HepG2 (cell line): Measurements from ENCODE around the gene JSRP1. TPM values are rescaled to one million over a fixed set of nuclear protein-coding genes. Genes with fewer than 3 reads are reported as not detected.

Experiments
- ATAC-seq: fragments of 200-7000 bp; cut with Tn5 transposase; 3 replicates; pipeline ENCODE4 v1.9.1; 2020; ENCODE audit warnings: mild to moderate bottlenecking, moderate library complexity
- BruUV-seq: library from RNA; stranded (reverse); fragments of 400-500 nt; replicated peaks from 2 replicates; lab custom pipeline; 2021; lab: Mats Ljungman, UMichigan
- CTCF ChIA-PET: fragments of 300-600 bp; formaldehyde crosslinking; extraction: SDS; loops from one replicate; lab custom pipeline; 2021; ENCODE audit warnings: low total read pairs, inconsistent platforms, low intra/inter-chr PET ratio; lab: Yijun Ruan, JAX
- POLR2A ChIA-PET: fragments of 350-600 bp; sonication (Branson Sonifier 250); formaldehyde crosslinking; loops from one replicate; lab custom pipeline; 2020; ENCODE audit warnings: antibody characterized with exemption, inconsistent platforms; lab: Yijun Ruan, JAX
- DNase-seq: peaks from one replicate; pipeline ENCODE4 v3.0.0-alpha.2; 2015; ENCODE audit warnings: low spot score
- FAIRE-seq: peaks from 3 replicates; lab custom pipeline; 2011; peaks lifted over from hg19 to GRCh38; lab: Jason Lieb, UNC
- H2AFZ ChIP-seq: one replicate; pipeline ENCODE4 v1.6.1; 2011; ENCODE audit warnings: low read length, inconsistent platforms
- H3K27ac ChIP-seq: fragments of 300-600 bp; 3 replicates; pipeline ENCODE4 v1.8.0; 2011; ENCODE audit warnings: mixed run types, mild to moderate bottlenecking, mixed read lengths, low read length, inconsistent platforms; ENCODE audit not compliant: insufficient read depth; ENCODE audit errors: extremely low read length
- H3K27me3 ChIP-seq, 2 experiments: fragments of 200-600 bp in 1 of 2; 2 replicates in 1 of 2; 3 replicates in 1 of 2; pipeline versions ENCODE4 v1.6.0 to v1.8.0; 2011; ENCODE audit warnings: low read length in 2 of 2, mild to moderate bottlenecking in 2 of 2, moderate library complexity in 2 of 2, inconsistent platforms in 1 of 2; ENCODE audit not compliant: insufficient read depth in 2 of 2, control insufficient read depth in 1 of 2
- H3K36me3 ChIP-seq, 2 experiments: fragments of 200-600 bp in 1 of 2; replicated peaks in 1 of 2; 2 replicates in 1 of 2; 3 replicates in 1 of 2; pipeline versions ENCODE4 v1.5.1 to v1.8.0; 2011; ENCODE audit warnings: low read length in 2 of 2, inconsistent platforms in 1 of 2; ENCODE audit not compliant: insufficient read depth in 2 of 2, control insufficient read depth in 1 of 2
- H3K4me1 ChIP-seq: 2 replicates; pipeline ENCODE4 v1.5.1; 2012; ENCODE audit warnings: low read length, inconsistent platforms; ENCODE audit not compliant: insufficient read depth
- H3K4me2 ChIP-seq: 2 replicates; pipeline ENCODE4 v1.6.0; 2011; ENCODE audit warnings: low read depth, low read length, inconsistent platforms
- H3K4me3 ChIP-seq, 3 experiments: fragments of 200-600 bp in 1 of 3; sonication (generic), shearing (Covaris generic) in 1 of 3; replicated peaks in 1 of 3; 2 replicates each; pipeline ENCODE4 v1.5.1; 2011 to 2016; ENCODE audit warnings: low read length in 3 of 3, inconsistent platforms in 2 of 3, low read depth in 2 of 3, mild to moderate bottlenecking in 2 of 3, control low read depth in 1 of 3, mixed read lengths in 1 of 3; ENCODE audit not compliant: insufficient read depth in 1 of 3
- H3K79me2 ChIP-seq: one replicate; pipeline ENCODE4 v1.6.1; 2011; ENCODE audit warnings: low read length, inconsistent platforms; ENCODE audit not compliant: insufficient read depth
- H3K9ac ChIP-seq: 2 replicates; pipeline ENCODE4 v1.6.0; 2011; ENCODE audit warnings: mild to moderate bottlenecking, low read depth, low read length, inconsistent platforms; ENCODE audit not compliant: insufficient read depth
- H3K9me3 ChIP-seq: 2 replicates; pipeline ENCODE4 v1.5.1; 2012; ENCODE audit warnings: mild to moderate bottlenecking, low read length
- H4K20me1 ChIP-seq: 2 replicates; pipeline ENCODE4 v1.6.0; 2011; ENCODE audit warnings: inconsistent platforms, mild to moderate bottlenecking, low read length, moderate library complexity; ENCODE audit not compliant: insufficient read depth
- PPARG ChIP-seq: conservative IDR thresholded peaks from 2 replicates; pipeline ENCODE4 v1.6.1; 2016; ENCODE audit warnings: missing biosample characterization, missing genetic modification reagents
- WGBS: methylation state at CpG from one replicate; pipeline ENCODE4 v1.1.6; 2017; ENCODE audit warnings: low lambda C conversion rate; 5-methylcytosine and 5-hydroxymethylcytosine counted together
- in situ Hi-C: cut with HindIII; loops from 2 replicates; pipeline ENCODE4 v1.10.0; 2017; ENCODE audit warnings: low pct_unique_long_range_greater_than_20kb; ENCODE audit not compliant: extremely low pct_ligation_motif_present
- intact Hi-C: fragments of 100-400 bp; cut with micrococcal nuclease; formaldehyde crosslinking; loops from one replicate; pipeline ENCODE4 v1.10.0; 2022; ENCODE audit not compliant: unreplicated experiment
- polyA plus RNA-seq, 8 experiments: library from polyadenylated mRNA; depleted of rRNA in 3 of 8; stranded (reverse) in 7 of 8; unstranded in 1 of 8; fragments of >200 nt; fragmentation: Illumina TruSeq in 4 of 8; extraction: Trizol in 4 of 8; gene quantifications; 2 replicates each; pipeline versions ENCODE4 v1.2.1 to v1.2.3, GENCODE V29; 2011 to 2016; ENCODE audit warnings: low read depth in 4 of 8, missing spikeins in 1 of 8, mixed read lengths in 1 of 8; ENCODE audit not compliant: insufficient read depth in 1 of 8
- total RNA-seq, 5 experiments: library from RNA; depleted of rRNA; stranded (reverse); fragments of >200 nt; fragmentation: Illumina TruSeq; extraction: Trizol; gene quantifications; 2 replicates each; pipeline ENCODE4 v1.2.3, GENCODE V29; 2016; ENCODE audit warnings: low read depth in 1 of 5
- TF ChIP-seq, protein P1 (sequence below), 2 experiments: fragments of 450-650 bp in 1 of 2; sonication (generic) in 1 of 2; formaldehyde crosslinking in 1 of 2; IDR thresholded peaks; 2 replicates each; pipeline versions ENCODE4 v1.6.1 to v1.8.0; 2016 to 2022; ENCODE audit warnings: antibody characterized with exemption in 1 of 2, mild to moderate bottlenecking in 1 of 2, missing genetic modification reagents in 1 of 2

Gene JSRP1
- total and polyA plus RNA-seq, 2 of the 13 experiments (the other 11 are each of a cell fraction or from before 2014, with no cell fraction given), result 0.16 to 0.38 TPM

DNA sequence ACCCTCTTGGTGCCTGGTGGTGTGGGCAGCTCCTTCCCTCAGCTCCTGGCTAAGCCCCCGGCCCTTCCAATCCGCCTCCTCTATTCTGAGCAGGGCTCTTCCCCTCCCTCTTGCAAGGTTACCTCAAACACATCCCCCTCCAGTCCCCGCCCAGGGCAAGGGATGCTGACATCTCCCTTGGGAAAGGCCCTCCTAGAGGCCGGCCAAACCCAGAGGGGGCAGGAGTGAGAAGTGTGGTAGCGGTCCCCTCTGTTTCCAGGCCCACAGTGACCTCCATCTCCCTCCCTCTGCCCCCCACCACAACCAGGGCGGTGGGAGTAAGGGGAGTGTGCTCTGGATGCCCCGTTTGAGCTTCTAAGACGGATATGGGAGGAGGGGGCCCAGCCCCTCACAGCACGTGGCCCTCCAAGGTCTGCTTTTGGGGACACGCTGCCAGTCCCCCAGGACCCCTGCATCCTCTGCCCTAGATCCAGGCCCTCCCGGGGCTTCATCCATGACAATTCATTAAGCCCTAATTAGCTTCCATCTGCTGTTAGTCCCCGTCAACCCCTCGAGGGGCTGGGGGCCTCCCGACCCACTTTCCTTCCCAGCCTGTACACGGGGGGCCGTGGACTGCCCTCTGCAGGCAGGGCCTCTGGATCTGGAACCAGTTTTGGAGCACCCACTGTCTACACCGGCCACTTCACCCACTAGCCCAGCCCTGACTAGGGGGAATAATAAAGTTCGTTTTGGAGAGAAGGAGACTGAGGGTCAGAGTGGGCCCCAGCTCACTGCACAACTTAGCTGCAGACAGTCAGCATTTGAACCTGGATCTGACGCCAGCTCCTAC is 49.4 kb upstream of the JSRP1 start:
- Histone ChIP-seq H3K79me2 (no peaks in the 10 kb centered on the region), H3K9me3 (no peaks in the 10 kb centered on the region), H3K4me1 (peaks cover 32% of the 10 kb centered on the region), H3K4me3 (no peak overlapping the region), H2AFZ (no peak overlapping the region), H3K36me3 (no peaks in the 10 kb centered on the region), H3K27me3 (peaks cover 9 to 72% of the 10 kb centered on the region in 2 experiments), H4K20me1 (no peaks in the 10 kb centered on the region), H3K27ac (no peak overlapping the region), H3K4me2 (no peak overlapping the region), H3K9ac (no peak overlapping the region)
- in situ Hi-C loops, result no loop called here
- FAIRE-seq (no peak), DNase-seq (no peak), ATAC-seq (no peak; the same call in 2 of the 3 replicates)
- BruUV-seq, result no TSS peak
- POLR2A ChIA-PET, result interaction anchor here (0.6 kb wide), 1 partner anchor 79 kb away, joined by 4 read pairs; no protein-coding TSS in a partner anchor
- 35% methylated on average over 11 of the region's 19 CpGs for WGBS
- intact Hi-C loops, result no loop called here
- TF ChIP-seq PPARG (CRISPR knock-in tag), result no peak
- TF ChIP-seq, protein P1, sequence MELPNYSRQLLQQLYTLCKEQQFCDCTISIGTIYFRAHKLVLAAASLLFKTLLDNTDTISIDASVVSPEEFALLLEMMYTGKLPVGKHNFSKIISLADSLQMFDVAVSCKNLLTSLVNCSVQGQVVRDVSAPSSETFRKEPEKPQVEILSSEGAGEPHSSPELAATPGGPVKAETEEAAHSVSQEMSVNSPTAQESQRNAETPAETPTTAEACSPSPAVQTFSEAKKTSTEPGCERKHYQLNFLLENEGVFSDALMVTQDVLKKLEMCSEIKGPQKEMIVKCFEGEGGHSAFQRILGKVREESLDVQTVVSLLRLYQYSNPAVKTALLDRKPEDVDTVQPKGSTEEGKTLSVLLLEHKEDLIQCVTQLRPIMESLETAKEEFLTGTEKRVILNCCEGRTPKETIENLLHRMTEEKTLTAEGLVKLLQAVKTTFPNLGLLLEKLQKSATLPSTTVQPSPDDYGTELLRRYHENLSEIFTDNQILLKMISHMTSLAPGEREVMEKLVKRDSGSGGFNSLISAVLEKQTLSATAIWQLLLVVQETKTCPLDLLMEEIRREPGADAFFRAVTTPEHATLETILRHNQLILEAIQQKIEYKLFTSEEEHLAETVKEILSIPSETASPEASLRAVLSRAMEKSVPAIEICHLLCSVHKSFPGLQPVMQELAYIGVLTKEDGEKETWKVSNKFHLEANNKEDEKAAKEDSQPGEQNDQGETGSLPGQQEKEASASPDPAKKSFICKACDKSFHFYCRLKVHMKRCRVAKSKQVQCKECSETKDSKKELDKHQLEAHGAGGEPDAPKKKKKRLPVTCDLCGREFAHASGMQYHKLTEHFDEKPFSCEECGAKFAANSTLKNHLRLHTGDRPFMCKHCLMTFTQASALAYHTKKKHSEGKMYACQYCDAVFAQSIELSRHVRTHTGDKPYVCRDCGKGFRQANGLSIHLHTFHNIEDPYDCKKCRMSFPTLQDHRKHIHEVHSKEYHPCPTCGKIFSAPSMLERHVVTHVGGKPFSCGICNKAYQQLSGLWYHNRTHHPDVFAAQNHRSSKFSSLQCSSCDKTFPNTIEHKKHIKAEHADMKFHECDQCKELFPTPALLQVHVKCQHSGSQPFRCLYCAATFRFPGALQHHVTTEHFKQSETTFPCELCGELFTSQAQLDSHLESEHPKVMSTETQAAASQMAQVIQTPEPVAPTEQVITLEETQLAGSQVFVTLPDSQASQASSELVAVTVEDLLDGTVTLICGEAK (IDR thresholded peaks at IDR 0.05), result no peak
- TF ChIP-seq, protein P1 (CRISPR knock-in tag; IDR thresholded peaks at IDR 0.05), result peak; percentile 56; the same call in 1 of the 2 replicates
- CTCF ChIA-PET, result no interaction called here
